Epidermal melanocyte (primary cell): ENCODE results near the gene TNS2.

Source experiments
- DNase-seq: peaks from one replicate; pipeline ENCODE4 v3.0.0; 2011; ENCODE audit warnings: low spot score; ENCODE audit not compliant: insufficient read length

The TNS2 gene

DNA sequence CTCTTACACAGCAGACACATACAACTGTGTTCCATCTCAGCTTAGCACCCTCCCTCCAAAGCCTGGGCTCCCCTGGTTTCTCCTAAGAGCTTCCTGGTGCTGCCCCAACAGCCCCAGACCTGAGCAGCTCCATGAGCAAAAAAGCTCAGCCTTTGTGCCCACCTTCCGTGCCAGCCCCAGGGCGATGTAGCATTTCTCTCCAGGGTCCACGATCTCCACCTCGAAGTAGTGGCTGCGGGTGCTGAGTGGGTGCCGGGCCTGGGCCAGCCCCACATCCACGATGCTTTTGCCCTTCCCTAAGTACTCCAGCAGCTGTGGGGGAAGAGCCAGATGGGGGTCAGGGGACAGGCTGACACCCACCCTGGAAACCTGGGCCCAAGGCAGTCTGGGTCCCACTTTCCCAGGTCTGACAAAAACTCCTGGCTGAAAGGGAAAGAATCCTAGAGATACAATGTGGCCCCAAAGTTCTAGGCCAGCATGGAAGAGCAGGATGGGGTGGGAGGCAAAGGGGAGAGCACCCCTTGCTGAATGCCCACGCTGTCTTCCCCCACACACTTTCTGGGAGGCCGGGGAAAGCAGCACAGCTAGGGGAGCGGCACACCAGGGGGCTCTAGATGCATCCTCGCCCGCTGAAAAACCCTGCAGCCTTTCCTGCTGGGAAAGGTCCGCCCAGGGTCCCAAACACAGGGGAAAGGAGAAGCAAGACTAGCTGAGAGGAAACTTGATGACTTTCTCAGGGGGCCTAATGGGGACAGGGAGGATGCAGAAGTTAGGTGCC lies 18.3 kb downstream of the TNS2 start:
- peak; percentile 13 for DNase-seq

DNA sequence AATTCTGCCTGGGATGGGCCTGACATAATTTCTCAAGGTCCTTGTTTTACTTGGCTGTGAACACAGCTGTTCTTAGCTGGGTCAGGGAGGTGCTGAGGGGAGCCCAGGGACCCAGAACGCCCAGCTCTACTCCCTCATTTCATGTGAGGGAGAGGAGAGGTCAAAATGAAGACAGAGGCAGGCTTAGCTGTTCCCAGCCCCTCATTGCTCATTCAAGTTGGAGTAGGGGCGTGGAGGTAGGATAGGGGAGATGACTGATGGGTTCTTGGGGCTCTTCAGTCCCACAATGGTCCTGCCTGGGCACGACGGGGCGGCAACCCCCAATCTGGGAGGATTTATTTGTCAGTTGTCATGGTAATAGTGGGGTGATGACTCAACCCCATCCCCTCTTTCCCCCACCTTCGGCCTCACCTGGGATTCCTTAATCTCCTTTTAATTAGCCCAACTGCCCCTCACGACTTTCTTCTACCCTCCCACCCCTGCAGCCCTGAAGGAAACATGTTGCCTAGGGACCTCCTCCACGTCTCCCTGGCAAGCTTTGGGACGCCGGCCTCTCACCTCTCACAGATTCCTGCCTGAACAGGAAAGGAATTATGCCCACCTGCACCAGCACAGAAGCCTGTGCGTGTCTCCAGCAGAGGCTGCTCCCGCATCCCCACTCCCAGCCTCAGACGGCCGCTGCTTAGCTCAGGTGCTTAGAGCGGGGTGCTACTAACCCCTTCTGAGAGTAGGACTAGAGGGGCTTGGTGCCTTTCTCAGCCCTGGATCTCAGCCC lies 19.1 kb downstream of the TNS2 start:
- peak; percentile 10 for DNase-seq

DNA sequence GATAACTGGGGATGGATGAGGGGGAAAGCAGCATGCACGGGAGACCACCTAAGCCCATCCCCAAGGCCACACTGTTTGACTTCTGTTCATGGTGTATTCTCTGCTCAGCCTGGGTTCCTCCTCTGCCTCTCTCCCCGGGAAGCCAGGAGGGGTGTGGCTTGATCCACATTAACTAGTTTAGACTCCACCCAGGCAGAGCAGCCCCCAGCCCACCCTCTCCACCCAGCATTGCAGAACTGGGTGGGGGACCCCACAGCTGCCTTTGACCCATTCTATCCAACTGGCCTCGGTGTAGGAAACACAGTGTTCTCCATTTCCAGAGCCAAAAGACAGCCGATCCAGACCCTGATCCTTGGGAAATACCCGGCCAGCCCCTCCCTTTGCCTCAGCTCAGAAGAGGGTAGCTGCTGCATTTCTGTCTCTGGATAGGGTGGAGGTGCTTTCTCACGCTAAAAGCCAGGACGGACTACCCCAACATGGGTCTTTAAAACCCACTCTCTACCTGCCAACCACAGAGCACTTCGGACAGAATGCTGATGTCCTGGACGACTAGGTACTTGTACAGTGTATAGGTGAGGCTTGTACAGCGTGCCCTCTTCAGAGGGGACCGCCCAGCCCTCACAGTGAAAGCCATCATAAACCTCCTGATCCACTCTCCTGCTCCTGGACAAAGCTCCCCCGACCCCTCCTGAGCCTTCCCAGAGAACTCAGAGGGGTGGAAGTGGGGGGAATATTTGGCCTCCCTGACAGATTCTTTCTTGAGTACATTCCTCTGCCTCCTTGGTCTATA lies 20.0 kb downstream of the TNS2 start:
- no peak for DNase-seq

DNA sequence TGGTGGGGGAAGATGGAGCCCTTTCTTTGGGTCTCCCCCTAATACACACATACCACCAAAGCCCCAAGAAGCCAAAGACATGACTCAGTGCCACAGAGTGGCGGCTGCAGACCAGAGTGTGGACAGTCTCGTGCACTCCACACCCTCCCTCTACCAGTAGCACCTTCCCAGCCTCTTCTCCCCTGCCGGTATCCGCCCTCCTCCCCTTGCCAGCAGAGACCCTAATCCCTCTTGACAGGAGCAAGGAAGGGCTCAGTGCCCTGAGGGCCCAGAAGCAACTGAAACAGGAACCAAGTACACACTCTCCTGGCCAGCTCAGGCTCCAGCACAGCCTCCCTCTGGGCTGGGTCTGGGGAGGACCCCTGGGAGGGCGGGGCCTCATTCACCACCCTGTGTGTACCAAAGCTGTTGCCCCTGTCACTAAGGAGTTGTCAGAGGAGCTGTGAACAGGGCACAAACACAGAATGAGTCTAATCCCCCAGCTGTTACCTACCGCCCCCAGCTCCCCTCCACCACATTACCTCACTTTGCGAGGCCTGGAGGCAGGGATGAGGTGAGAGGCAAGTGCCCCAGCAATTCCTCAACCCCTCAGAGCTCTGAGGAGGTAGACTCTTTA lies 21.1 kb downstream of the TNS2 start:
- no peak for DNase-seq

DNA sequence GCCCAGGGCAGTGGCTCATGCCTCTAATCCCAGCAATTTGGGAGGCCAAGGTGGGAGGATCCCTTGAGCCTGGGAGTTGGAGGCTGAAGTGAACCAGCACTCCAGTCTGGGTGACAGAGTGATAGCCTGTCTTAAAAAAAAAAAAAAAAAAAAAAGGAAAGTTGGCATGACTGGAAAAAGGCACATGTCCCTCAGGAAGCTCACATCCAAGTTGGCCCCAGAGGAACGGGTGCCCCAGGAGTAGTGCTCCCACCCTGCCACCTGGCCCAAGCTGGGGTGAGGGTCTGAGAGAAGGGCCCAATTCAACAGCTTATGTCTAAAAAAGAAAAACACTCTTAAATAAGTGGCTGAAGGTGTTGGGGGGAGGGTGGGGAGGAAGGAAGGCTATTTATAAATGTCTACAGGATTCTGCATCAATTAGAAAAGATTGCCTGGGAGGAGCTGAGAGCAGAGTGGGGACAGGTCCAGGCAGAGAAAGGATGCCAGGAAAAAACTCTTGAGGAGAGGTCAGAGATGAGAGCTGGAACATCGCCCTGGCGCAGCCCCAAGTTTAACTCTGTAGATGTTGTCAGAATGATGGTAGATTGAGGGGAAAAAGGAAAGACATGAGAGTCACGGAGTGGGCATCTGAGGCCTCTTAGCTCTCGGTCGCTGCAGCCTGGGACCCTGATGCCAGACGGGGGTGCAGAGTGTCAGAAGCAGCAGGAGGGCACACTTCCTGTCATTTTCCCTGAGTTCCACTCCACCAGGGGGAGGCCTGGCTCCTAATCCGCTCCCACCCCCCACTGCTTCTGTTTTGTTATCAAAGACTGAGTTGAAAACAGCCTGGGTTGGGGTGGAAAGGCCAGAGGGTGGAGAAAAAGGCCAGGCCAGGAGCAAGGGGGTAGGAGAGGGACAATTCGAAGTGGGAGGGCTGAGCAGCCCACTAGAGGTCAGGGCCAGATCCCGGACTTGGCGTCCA lies 22.0 kb downstream of the TNS2 start:
- DNase-seq = no peak

DNA sequence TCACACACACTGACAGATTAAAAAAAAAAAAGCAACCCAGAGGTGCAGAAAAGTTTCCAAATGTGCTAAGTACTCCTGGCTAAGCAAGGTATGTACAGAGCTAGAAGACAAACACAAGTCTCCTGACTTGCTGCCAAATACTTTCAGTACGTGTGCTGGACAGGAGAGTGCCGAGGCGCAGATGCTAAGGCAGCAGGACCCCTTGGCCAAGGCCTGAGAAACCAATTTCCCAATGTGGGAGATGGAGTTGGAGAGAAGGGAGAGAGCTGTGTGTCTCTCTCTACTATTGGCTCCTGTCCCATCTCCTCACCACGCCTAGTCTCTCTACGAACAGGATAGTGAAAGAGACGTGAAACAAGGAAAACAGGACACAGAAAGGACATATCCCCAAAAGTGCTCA lies 24.0 kb downstream of the TNS2 start:
- DNase-seq = no peak

DNA sequence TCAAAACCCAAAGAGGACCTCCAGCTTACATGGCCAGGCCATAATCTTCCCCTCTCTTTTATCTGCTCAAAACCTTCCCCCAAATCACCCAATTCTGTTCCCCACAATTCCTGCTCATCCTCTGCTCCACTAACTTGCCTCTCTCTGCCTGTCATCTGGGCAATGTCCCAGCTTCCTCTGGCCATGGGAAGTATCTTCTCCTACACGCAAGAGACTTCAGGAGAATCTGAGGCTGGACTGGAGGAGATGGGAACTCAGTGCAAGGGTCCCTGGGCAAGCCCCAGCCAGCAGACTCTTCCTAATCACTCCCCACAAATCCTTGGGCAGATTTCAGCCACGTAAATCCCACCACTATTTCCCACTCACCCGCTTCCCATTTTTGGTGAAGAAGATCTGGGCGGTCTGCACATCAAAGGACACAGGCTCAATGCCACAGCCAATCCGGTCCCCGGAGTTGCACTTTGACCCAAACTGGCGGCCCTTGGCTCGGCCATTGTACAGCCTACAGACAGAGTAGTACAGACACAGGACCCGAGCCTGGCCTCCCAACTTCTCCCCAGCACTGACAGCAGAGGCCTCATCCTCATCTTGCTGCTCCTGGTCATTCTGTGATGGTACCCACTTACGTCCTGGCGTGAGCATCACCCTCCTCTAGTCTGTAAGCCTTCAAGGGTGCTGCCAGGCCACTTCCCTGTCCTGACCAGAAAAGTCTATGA lies 24.6 kb downstream of the TNS2 start:
- no peak for DNase-seq

DNA sequence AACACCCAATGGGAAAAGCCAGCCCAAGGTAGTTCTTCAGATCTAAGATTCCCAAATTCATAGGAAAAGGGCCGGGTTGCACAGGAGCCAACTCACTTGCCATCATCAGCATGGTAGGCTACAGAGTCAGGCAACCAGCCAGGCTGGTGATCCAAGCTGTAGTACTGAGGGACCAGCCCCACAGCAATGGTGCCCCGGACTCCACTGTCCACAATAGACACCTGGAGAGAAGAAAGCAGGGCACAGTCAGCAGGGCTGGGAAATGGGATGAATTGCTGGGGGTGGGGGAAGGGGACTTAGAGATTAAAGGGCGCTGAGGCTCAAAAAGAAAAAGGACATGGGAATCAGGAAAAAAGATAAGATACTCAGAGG lies 25.1 kb downstream of the TNS2 start:
- DNase-seq = no peak

DNA sequence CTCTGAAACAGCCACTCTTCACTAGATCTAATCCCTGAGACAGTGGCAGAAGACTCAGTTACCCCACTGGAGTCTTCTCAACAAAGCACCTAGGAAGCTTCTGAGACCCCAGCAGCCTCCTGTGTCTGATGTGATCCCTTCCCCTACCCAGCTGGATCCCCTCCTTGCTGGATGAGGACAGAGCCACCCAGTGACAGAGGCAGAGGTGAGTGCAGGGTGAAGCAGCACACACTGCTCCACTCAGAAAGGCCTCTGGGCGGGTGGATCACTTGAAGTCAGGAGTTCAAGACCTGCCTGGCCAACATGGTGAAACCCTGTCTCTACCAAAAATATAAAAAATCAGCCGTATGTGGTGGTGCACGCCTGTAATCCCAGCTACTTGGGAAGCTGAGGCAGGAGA lies 26.6 kb downstream of the TNS2 start:
- DNase-seq = peak; percentile 1

DNA sequence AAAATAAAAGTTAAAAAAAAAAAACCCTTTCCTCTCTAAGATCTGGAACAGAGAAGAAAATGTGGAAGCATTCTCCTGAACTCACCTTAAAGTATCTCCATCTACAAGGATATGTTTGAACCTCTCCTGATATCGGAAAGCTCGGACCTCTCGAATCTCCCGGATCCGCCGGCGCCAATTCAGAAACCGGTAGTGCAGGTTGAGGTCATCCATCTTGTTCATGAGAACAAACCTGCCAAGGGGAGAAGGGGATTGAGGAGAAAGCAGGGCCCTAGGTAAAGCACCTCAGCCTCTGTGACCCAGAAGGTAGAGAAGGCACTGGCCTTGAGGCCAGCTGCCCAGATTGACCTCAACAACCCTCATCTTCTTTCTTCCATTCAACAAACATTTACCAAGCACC lies 27.2 kb downstream of the TNS2 start:
- DNase-seq = no peak

DNA sequence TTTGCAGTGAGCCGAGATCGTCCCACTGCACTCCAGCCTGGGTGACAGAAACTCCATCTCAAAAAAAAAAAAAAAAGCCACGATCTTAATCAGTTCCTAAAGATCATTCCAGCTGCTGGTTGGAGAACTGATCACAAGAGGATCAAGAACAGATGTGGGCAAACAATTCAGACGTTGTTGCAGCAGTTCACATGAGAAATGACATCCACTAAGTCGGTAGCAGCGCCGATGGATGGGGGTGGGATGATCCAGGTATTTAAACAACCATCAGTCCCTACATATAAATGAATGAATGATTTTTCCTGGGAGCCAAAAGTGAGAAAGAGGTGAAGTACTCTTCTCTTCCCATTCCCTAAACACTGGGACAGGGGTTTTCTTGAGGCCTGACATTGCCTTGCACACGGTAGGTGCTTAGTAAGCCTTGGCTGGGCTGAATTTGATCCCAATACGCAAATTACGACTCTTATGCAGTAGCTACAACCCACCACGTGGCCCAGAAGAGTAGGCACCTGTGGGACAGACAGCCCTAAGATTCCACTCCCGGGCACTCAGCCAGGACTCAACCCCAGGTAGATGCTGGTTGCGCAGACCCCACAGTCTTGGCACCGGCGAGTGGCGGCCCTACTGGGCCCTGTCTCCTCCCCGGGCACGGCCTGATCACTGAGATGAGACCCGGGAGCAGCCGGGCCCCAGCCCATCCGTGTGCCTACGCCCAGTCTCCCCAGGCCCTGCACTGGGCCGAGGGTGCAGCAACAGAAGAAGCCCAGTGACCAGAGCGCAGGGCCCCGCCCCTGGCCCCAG lies 28.8 kb downstream of the TNS2 start:
- DNase-seq = peak; percentile 8

DNA sequence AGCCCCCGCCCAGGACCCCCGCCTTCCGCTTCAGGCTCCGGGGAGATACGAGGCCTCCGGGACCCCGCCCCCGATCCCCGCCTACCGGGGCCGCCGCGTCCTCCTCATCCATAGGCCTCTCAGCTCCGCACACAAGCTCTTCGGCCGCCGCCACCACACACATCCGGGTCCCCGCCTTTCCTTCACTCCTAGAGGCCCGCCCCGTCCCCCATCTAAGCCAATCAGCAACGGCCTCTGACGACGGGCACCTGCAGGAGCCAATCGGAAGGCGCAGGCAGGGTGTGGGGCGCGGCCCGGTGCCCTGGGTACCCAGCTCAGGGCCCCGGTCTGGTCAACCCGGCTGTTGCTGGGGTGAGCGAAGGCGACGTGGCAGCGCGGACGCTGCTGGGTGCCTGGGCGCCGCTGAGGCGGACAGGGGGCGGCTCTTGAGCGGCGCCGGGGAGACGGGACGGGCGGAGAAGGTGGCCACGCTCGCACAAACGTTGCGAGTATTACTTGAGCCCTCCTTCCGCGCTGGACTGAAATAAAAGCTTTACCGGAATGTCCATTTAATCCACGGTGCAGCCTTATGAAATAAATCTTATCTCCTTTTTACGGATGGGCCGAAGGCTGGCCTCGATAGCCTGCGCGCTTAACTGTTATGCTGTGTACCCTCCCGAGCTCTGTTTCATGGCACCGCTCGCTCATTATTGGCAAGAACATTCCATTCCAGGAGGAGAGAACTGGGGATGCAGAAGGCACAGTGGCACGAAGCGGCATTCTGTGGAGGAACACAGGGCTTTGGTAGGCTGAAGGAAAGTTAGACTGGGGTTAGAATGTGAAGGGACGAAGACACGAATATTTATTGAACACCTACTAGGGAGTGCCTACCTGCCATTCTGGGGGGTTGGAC lies 29.6 kb downstream of the TNS2 start, which contains the start of gene SPRYD3:
SPRYD3 (minus strand) TSS at position 165 of the 892 bp plus-strand sequence; CDS start at position 108, 57 bp downstream.
- peak; percentile 99 for DNase-seq

DNA sequence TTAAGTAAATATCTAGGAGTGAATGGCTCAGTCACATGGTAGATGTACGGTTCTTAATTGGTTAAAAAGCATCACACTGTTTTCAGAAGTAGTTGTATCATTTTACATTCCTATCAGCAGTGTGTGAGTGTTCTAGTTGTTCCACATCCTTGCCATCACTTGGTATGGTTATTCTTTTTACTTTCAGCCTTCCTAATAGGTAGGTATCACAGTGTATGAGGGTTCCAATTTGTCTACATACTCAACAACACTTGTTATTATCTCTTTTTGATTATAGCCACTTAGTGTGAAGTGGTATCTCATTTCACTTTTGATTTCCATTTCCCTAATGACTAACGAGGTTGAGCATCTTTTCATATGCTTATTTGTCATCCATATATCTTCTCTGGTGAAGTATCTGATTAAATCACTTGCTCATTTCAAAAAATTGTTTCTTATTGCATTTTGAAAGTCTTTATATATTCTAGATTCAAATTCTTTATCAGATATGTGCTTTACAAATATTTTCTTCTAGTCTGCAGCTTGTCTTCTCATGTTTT lies 32.8 kb downstream of the TNS2 start:
- peak; percentile 4 for DNase-seq

DNA sequence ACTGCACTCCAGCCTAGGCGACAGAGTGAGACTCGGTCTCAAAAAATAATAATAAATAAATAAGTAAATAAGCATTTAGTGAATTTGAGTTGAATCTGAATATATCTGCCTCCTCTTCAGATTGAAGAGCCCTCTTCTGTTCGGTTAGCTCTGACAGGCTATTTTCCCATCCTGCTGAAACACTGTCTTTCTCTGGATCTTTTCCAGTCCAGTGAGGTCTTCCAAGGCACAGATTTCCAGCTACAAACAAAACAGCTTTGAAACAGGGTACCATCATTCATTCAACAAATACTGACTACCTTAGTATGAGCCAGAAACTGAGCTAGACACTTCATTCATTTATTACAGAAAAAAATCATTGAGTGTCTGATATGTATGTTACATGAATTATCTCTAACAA lies 36.5 kb downstream of the TNS2 start:
- DNase-seq = no peak

DNA sequence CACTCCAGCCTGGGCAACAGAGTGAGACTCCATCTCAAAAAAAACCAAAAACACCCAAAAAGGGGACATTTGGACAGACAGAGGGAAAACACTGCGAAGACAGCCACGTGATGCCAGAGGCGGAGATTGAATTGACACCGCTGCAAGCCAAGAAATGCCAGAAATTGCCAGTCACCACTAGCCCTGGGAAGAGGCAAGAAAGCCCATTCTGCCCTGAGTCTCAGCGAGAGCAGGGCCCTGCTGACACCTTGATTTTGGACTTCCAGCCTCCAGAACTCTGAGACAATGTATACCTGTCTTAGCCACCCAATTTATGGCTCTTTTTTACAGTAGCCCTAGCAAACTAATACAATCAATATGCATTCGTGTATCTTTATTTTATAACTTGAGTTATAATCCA lies 40.2 kb downstream of the TNS2 start:
- DNase-seq = no peak

DNA sequence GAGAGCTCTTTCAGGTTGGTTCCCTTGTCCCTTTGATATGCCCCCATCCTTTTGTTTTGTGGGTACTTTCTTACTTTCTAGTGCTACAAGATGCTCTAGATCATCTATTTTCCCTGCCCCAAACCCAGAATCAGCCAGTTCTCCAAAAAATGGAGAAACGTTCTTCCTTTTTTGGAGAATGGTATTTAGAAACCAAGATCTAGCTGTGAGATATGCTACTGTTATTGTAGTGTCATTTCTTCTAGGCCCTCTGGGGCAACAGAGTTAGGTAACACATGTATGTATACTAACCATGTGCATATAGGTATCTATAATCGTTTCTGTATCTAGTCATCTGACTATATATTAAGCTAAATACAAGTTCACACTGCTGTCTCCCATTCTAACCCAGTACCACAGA lies 40.7 kb downstream of the TNS2 start:
- no peak for DNase-seq

DNA sequence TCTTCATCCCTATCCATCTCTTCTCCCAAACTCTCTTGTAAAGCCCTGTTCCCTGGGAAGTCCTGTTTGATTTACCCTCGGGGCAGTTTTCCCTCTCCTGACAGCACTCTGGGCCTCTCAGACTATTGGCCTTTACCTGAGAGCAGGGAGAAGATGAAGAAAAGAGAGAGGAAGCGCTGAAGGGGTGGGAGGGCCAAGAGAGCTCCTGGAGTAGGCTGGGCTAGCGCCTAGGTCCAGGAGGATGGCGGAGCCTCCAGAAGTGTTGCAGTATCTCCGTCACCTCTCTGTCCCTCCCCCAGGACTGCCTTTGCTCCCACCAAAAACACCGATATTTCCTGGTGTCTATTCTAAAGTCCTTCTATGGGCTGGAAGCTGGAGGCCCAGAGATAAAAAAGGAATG lies 41.9 kb downstream of the TNS2 start:
- DNase-seq = no peak
